HG02973 (cell line): ENCODE measurements around the gene LILRA5.
"Not testable (repeated sequence)": the region's sequence is repeated elsewhere in the genome, so short reads cannot be mapped to it uniquely, and the experiment has no call there.

Source experiments
- ATAC-seq: cut with Tn5 transposase; IDR thresholded peaks from one replicate; pipeline ENCODE4 v1.9.1; 2021; ENCODE audit warnings: moderate library complexity; ENCODE audit not compliant: unreplicated experiment

LILRA5 gene

DNA sequence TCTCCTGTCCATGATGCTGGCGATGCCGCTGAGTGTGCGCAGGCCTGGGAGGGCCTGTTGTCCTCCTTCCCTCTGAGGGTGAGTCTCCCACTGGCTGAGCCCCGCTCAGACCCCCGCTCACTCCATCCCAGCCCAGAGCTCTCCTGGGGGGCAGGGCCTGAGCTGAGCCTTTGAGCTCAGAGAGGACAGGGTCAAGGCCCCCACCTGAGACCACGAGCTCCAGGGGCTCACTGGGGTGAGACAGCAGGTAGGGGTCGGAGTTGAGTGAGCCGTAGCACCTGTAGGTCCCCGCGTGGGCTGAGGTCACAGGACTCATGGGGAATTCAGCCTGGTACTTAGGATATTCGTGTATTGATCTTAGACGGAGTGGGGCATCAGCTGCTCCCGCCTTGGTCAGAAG lies 34.9 kb downstream of the LILRA5 start:
- ATAC-seq, result not testable (repeated sequence)

DNA sequence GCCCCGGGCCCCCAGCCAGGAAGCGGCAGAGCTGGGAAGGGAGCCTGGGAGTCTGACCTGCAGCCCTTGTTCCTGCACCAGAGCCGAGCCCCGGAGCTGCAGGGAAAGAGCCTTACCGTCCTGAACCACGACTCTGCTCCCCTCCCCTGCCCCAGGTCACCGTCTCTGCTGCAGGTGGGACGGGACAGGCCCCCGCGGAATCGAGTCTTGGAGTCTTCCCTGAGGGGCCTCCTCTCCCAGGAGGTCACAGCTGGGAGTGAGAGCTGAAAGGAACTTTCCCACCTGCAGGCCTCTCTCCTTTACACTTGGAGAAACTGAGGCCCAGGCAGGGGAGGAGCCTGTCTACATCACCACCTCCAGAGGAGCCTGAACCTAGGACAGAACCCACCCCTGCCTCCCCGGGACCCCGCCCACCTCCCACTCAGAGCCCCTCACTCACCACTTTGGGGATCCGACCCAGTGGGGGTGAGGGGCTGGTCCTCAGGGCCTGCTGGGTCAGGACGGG lies 35.8 kb downstream of the LILRA5 start:
- ATAC-seq, result not testable (repeated sequence)

GRCh38 chr19:54275951-54276350 lies 37.0 kb downstream of the LILRA5 start:
- no peak for ATAC-seq

GRCh38 chr19:54274516-54274915 lies 38.5 kb downstream of the LILRA5 start:
- ATAC-seq, result not testable (repeated sequence)

DNA sequence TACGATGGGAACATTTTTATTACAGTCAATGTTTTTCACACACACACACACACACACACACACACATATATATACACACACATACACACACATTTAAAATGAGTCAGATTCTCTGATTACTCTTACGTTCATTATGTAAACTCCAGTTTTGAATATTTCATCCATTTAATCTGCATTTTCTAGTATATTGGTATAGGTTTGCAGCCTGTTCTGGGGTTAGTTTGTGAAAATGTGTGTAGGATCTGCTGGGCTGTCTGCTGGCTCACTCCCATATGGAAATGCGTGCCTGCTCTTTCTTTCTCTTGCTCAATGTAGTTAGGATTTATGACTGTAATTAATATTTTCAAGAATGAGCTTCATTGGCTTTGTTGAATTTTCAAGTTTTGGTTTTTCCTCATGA lies 39.1 kb downstream of the LILRA5 start:
- no peak for ATAC-seq

GRCh38 chr19:54272181-54272580 lies 40.8 kb downstream of the LILRA5 start:
- ATAC-seq, result not testable (repeated sequence)

- not testable (repeated sequence) for ATAC-seq
Observed at GRCh38 chr19:54271587-54271986, 41.4 kb downstream of the LILRA5 start.

- ATAC-seq, result no peak
Observed at GRCh38 chr19:54271106-54271505, 41.9 kb downstream of the LILRA5 start.

DNA sequence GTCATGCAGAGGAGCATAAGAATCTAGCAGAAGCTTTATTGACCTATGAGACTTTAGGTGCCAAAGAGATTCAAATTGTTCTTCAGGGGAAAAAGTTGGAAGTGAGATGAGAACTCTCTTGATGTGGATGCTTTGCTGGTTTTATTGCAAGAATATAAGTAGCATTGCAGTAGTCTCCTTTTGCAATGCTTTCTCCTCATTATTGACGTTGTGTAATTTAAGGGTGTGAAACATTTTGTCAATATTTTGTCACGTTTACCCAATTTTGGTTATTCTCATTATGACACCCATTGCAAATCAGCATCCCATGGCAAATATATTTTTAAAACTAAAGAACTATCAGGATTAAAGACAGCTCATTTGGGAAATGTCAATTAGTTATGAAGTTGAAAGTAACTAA lies 44.0 kb downstream of the LILRA5 start:
- ATAC-seq, result no peak

- no peak for ATAC-seq
Observed at GRCh38 chr19:54266133-54266532, 46.8 kb downstream of the LILRA5 start.

GRCh38 chr19:54262470-54262869 lies 50.5 kb downstream of the LILRA5 start:
- no peak for ATAC-seq

DNA sequence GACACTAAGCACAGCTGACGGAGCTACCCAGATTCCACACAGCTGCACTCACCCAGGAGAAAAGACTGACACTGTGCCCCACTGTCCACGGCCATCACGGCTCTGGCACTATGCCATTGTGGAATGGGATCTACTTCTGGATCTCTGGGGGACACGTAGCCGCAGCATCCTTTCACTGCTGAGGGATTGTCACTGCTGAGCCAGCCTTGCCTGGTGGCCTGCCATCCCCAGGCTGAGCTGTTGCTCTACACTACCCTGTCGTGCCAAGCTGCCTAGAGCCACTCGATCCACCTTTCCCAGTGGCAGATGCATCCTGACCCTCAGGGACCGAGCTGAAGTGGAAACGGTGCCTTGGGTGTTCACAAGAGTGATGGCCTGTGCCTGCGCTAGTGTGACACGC lies 50.9 kb downstream of the LILRA5 start:
- ATAC-seq, result no peak

DNA sequence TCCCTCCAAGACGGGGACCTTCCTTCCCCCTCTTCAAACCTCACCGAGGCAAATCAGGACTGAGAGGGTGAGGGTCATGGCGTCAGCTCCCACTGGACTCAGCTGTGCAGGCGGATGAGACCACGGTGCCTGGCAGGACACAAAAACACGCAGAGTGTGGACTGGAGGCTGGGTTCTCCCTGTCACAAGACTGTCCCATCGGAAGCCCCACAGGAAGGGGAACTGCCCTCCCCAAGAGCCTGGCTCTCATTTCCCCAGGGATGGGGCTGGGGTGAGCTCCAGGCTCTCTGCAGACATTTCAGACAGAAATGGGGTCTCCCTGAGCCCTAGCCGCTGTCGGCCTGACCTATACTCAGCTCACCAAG lies 55.9 kb downstream of the LILRA5 start, which contains the start of gene LILRB5:
TSS of gene LILRB5 (minus strand) at position 158 of the 365 bp plus-strand sequence. CDS start at position 78, 80 bp downstream.
- ATAC-seq, result no peak
